Caco-2 (cell line): ENCODE measurements around the gene MACROD2. TPM values are rescaled to one million over a fixed set of nuclear protein-coding genes. Genes with fewer than 3 reads are reported as not detected.

ENCODE experiments used
- BruUV-seq: library from RNA; stranded (reverse); fragments of 400-500 nt; replicated peaks from 2 replicates; lab custom pipeline; 2021; lab: Mats Ljungman, UMichigan
- CTCF ChIA-PET: fragments of 300-600 bp; sonication (Branson Sonifier 250); formaldehyde crosslinking; loops from one replicate; lab custom pipeline; 2022; ENCODE audit warnings: antibody characterized with exemption; lab: Charles Lee
- POLR2A ChIA-PET: fragments of 300-600 bp; sonication (Branson Sonifier 250); formaldehyde crosslinking; loops from one replicate; lab custom pipeline; 2022; ENCODE audit warnings: antibody characterized with exemption; lab: Charles Lee
- DNase-seq, 2 experiments: peaks; one replicate each; pipeline versions ENCODE4 v3.0.0 to v3.0.0-alpha.2; 2020 to 2022
- H3K27me3 ChIP-seq: replicated peaks from 2 replicates; pipeline ENCODE4 v1.6.0; 2011; ENCODE audit warnings: low read length; ENCODE audit not compliant: control insufficient read depth, insufficient read depth
- H3K36me3 ChIP-seq: 2 replicates; pipeline ENCODE4 v1.5.1; 2011; ENCODE audit warnings: low read length; ENCODE audit not compliant: control insufficient read depth, insufficient read depth
- H3K4me1 ChIP-seq: fragments of 250-450 bp; sonication (Bioruptor Pico); 2 replicates; pipeline ENCODE4 v1.5.1; 2020; ENCODE audit warnings: mild to moderate bottlenecking
- H3K4me3 ChIP-seq: 2 replicates; pipeline ENCODE4 v1.5.1; 2011; ENCODE audit warnings: low read depth, mild to moderate bottlenecking, control low read depth, low read length
- H3K9me3 ChIP-seq: fragments of 250-450 bp; sonication (Bioruptor Pico); 2 replicates; pipeline ENCODE4 v1.5.1; 2020; ENCODE audit warnings: mild to moderate bottlenecking, moderate library complexity
- H3K27ac Mint-ChIP-seq: one replicate; pipeline ENCODE4 v1.8.0; 2022; ENCODE audit warnings: mixed read lengths; ENCODE audit not compliant: unreplicated experiment
- H3K27me3 Mint-ChIP-seq: one replicate; pipeline ENCODE4 v1.8.0; 2022; ENCODE audit warnings: mixed read lengths; ENCODE audit not compliant: insufficient read depth, unreplicated experiment
- H3K36me3 Mint-ChIP-seq: one replicate; pipeline ENCODE4 v1.8.0; 2022; ENCODE audit warnings: mild to moderate bottlenecking, mixed read lengths; ENCODE audit not compliant: insufficient read depth, unreplicated experiment
- H3K4me1 Mint-ChIP-seq: one replicate; pipeline ENCODE4 v1.8.0; 2022; ENCODE audit warnings: low read depth, mixed read lengths; ENCODE audit not compliant: unreplicated experiment
- H3K4me3 Mint-ChIP-seq: one replicate; pipeline ENCODE4 v1.8.0; 2022; ENCODE audit warnings: mild to moderate bottlenecking, moderate library complexity, mixed read lengths; ENCODE audit not compliant: unreplicated experiment
- H3K9me3 Mint-ChIP-seq: one replicate; pipeline ENCODE4 v1.8.0; 2022; ENCODE audit warnings: mixed read lengths; ENCODE audit not compliant: unreplicated experiment
- CTCF ChIP-seq, 2 experiments: fragments of 200-600 bp in 1 of 2; IDR thresholded peaks; 1 replicate in 1 of 2; 2 replicates in 1 of 2; pipeline versions ENCODE4 v1.5.1 to v1.8.0; 2011 to 2022; ENCODE audit warnings: antibody characterized with exemption in 1 of 2, control low read depth in 1 of 2, inconsistent platforms in 1 of 2, low read depth in 1 of 2, low read length in 1 of 2, mild to moderate bottlenecking in 1 of 2, moderate library complexity in 1 of 2; ENCODE audit not compliant: insufficient read depth in 1 of 2, severe bottlenecking in 1 of 2, unreplicated experiment in 1 of 2
- intact Hi-C: fragments of 100-400 bp; cut with micrococcal nuclease; formaldehyde crosslinking; loops from one replicate; pipeline ENCODE4 v1.10.0; 2022; ENCODE audit not compliant: unreplicated experiment
- total RNA-seq: library from RNA; stranded (reverse); gene quantifications from 2 replicates; pipeline ENCODE4 v1.2.3, GENCODE V29; 2022

Gene MACROD2
- total RNA-seq, 1 experiment from 2014 or later, result 6.4 TPM

- no peaks in the 10 kb centered on the region for H3K9me3 Mint-ChIP-seq
- no peak for TF ChIP-seq CTCF (IDR thresholded peaks at IDR 0.05; ENCODE audit: insufficient read depth in 1 of 2, low read depth in 1 of 2, low read length in 1 of 2, severe bottlenecking in 1 of 2, unreplicated experiment in 1 of 2)
- peaks cover 6% of the 10 kb centered on the region for H3K4me1 Mint-ChIP-seq
- POLR2A ChIA-PET, result no interaction called here
- intact Hi-C loops, result no loop called here
- no peak overlapping the region for H3K4me3 ChIP-seq
- no peaks in the 10 kb centered on the region for H3K27me3 ChIP-seq
- H3K36me3 Mint-ChIP-seq, result no peaks in the 10 kb centered on the region
- no peak for DNase-seq
- CTCF ChIA-PET, result no interaction called here
- H3K36me3 ChIP-seq, result no peaks in the 10 kb centered on the region
- no peak overlapping the region for H3K4me3 Mint-ChIP-seq
- no peaks in the 10 kb centered on the region for H3K9me3 ChIP-seq
- H3K4me1 ChIP-seq, result peaks cover 12% of the 10 kb centered on the region; the same call in 1 of the 2 replicates
- no peaks in the 10 kb centered on the region for H3K27me3 Mint-ChIP-seq
- no TSS peak for BruUV-seq
- H3K27ac Mint-ChIP-seq, result no peak overlapping the region
Observed at GRCh38 chr20:14312001-14312400, 316.7 kb downstream of the MACROD2 start.

DNA sequence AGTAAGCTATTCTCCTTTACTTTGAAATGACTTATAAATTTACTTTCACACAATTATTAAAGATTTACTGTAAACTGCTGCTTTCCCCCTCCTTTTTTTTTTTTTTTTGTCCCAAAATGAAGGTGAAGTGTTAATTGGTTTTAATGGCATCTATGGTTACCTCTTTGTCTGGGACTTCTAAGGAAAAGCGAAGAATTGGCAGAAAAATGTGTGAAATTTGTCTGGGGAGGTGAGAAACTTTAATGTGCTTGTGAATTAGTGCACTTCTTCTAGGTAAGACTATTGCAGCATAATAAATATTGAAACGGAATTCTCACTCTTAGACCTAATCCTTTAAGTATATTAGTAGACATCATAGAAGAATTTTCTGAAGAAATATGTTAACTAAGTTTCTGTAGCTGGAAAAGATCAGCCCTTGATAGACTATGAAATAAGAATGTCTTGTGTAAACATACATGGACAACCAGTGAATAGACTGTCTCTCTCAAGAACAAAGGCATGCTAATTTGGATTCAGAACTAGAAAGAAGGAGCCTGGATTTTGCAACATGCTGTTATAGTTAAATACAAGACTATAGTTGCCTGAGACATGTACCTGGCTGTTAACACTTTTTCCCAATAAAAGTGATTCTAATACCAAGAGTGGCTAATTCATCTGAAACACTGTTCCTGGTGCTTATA, 318.2 kb downstream of the MACROD2 start:
- Histone ChIP-seq H3K9me3 (no peaks in the 10 kb centered on the region), H3K4me3 (no peak overlapping the region), H3K36me3 (no peaks in the 10 kb centered on the region), H3K4me1 (peaks cover 12% of the 10 kb centered on the region; the same call in 1 of the 2 replicates), H3K27me3 (no peaks in the 10 kb centered on the region)
- TF ChIP-seq CTCF (IDR thresholded peaks at IDR 0.05; ENCODE audit: insufficient read depth in 1 of 2, low read depth in 1 of 2, low read length in 1 of 2, severe bottlenecking in 1 of 2, unreplicated experiment in 1 of 2), result no peak
- Mint-ChIP-seq H3K27me3 (no peaks in the 10 kb centered on the region), H3K4me3 (no peak overlapping the region), H3K36me3 (no peaks in the 10 kb centered on the region), H3K9me3 (no peaks in the 10 kb centered on the region), H3K27ac (no peak overlapping the region), H3K4me1 (peaks cover 6% of the 10 kb centered on the region)
- DNase-seq, result peak in 1 of 2 experiments; percentile 5
- ChIA-PET CTCF (no interaction called here), POLR2A (no interaction called here)
- intact Hi-C loops, result no loop called here
- BruUV-seq, result no TSS peak

- Mint-ChIP-seq H3K4me3 (no peak overlapping the region), H3K36me3 (peaks cover 15% of the 10 kb centered on the region), H3K4me1 (no peaks in the 10 kb centered on the region), H3K27me3 (no peaks in the 10 kb centered on the region), H3K9me3 (no peaks in the 10 kb centered on the region), H3K27ac (no peak overlapping the region)
- Histone ChIP-seq H3K27me3 (no peaks in the 10 kb centered on the region), H3K36me3 (no peaks in the 10 kb centered on the region), H3K4me3 (no peak overlapping the region), H3K4me1 (no peaks in the 10 kb centered on the region), H3K9me3 (no peaks in the 10 kb centered on the region)
- ChIA-PET CTCF (no interaction called here), POLR2A (no interaction called here)
- no TSS peak for BruUV-seq
- intact Hi-C loops, result no loop called here
- TF ChIP-seq CTCF (IDR thresholded peaks at IDR 0.05; ENCODE audit: insufficient read depth in 1 of 2, low read depth in 1 of 2, low read length in 1 of 2, severe bottlenecking in 1 of 2, unreplicated experiment in 1 of 2), result no peak
- DNase-seq, result no peak
Observed at GRCh38 chr20:14319704-14320103, 324.4 kb downstream of the MACROD2 start.
